ENCODE results near the gene PTPRJ. TPM values are rescaled to one million over a fixed set of nuclear protein-coding genes. Genes with fewer than 3 reads are reported as not detected.
A peak's percentile ranks its signal among the peaks of the same experiment; 100 is the strongest.
"Not testable (repeated sequence)": the region's sequence is repeated elsewhere in the genome, so short reads cannot be mapped to it uniquely, and the experiment has no call there.

Gene PTPRJ
- total RNA-seq = 10 to 100 TPM; 56.5 to 62.9 TPM

- Mint-ChIP-seq H3K4me1 (ENCODE audit: low read depth) (peaks cover 30% of the 10 kb centered on the region), H3K4me3 (peak within 1 kb of the TSS; percentile 98), H3K27ac (no peak within 1 kb of the TSS), H3K36me3 (ENCODE audit: low read depth) (peaks cover 21% of the 10 kb centered on the region), H3K27me3 (ENCODE audit: low read depth) (peaks cover 18% of the 10 kb centered on the region), H3K9me3 (ENCODE audit: insufficient read depth) (no peaks in the 10 kb centered on the region)
- DNase-seq (peak; percentile 53), ATAC-seq (peak; percentile 71)
- ChIA-PET POLR2A (interaction anchor here (0.9 to 1.9 kb wide), 2 partner anchors 25 to 76 kb away, joined by 3 to 5 read pairs; no protein-coding TSS in a partner anchor), CTCF (interaction anchor here (0.6 to 2.5 kb wide), 7 partner anchors 10 to 132 kb away, joined by 3 to 8 read pairs (median 4); no protein-coding TSS in a partner anchor)
These were observed at the start of gene PTPRJ for GRCh38 chr11:47980088-47980906. PTPRJ (plus strand) TSS chr11:47980559; CDS start chr11:47980913, 354 bp downstream.

DNA sequence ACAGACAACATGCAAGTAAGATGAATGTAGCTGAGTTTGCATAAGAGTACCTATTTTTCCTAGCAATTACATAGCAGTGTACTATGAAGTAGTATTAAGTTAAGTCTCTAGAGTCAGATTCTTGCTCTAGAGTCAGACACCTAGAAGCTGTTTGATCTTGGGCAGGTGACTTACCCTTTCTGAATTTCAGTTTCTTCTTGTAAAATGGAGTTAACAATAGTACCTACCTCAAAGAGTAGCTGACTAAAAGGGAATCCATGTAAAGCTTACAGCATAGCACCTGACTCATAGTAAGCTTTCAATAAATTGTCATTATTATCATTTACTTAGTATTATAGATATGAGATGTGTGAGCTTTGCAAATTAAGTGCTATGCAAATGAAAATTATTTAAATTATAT lies 47.8 kb upstream of the PTPRJ start:
- CTCF ChIA-PET = interaction anchor here (0.6 to 9.0 kb wide), 10 partner anchors 8 to 188 kb away, joined by 3 to 261 read pairs (median 4); no protein-coding TSS in a partner anchor
- DNase-seq (no peak), ATAC-seq (no peak)
- Mint-ChIP-seq H3K27ac (no peak overlapping the region), H3K4me1 (ENCODE audit: low read depth) (peaks cover 22% of the 10 kb centered on the region), H3K4me3 (no peak overlapping the region), H3K27me3 (ENCODE audit: low read depth) (no peaks in the 10 kb centered on the region), H3K36me3 (ENCODE audit: low read depth) (no peaks in the 10 kb centered on the region), H3K9me3 (ENCODE audit: insufficient read depth) (no peaks in the 10 kb centered on the region)
- POLR2A ChIA-PET = interaction anchor here (1.0 kb wide), 1 partner anchor 123 kb away, joined by 5 read pairs; no protein-coding TSS in a partner anchor

- not testable (repeated sequence) for H3K4me3 Mint-ChIP-seq; H3K36me3 Mint-ChIP-seq (ENCODE audit: low read depth); H3K27me3 Mint-ChIP-seq (ENCODE audit: low read depth); ATAC-seq; H3K9me3 Mint-ChIP-seq (ENCODE audit: insufficient read depth); DNase-seq; H3K27ac Mint-ChIP-seq
- CTCF ChIA-PET = interaction anchor here (0.9 to 9.0 kb wide), 32 partner anchors 8 to 443 kb away, joined by 3 to 261 read pairs (median 8); partner anchors contain the start of gene AGBL2
- H3K4me1 Mint-ChIP-seq (ENCODE audit: low read depth) = peaks cover 28% of the 10 kb centered on the region
- POLR2A ChIA-PET = interaction anchor here (1.3 to 1.5 kb wide), 2 partner anchors 78 to 174 kb away, joined by 4 to 6 read pairs; no protein-coding TSS in a partner anchor
These were observed 46.6 kb upstream of the PTPRJ start for GRCh38 chr11:47933797-47934196.

- CTCF ChIA-PET = interaction anchor here (1.1 to 9.0 kb wide), 7 partner anchors 14 to 169 kb away, joined by 3 to 261 read pairs (median 3); no protein-coding TSS in a partner anchor
- peaks cover 38% of the 10 kb centered on the region for H3K4me1 Mint-ChIP-seq (ENCODE audit: low read depth)
- POLR2A ChIA-PET = interaction anchor here (0.9 to 1.3 kb wide), 2 partner anchors 117 to 171 kb away, joined by 3 read pairs; no protein-coding TSS in a partner anchor
These were observed 41.4 kb upstream of the PTPRJ start for GRCh38 chr11:47938791-47939560.

GRCh38 chr11:47940904-47941649 lies 39.3 kb upstream of the PTPRJ start:
- POLR2A ChIA-PET = no interaction called here
- H3K27ac Mint-ChIP-seq = peak overlapping the region; percentile 55
- ATAC-seq = no peak

More at GRCh38 chr11:47938791-47939560, 41.4 kb upstream of the PTPRJ start:
- Mint-ChIP-seq H3K36me3 (ENCODE audit: low read depth) (no peaks in the 10 kb centered on the region), H3K27ac (peak overlapping the region; percentile 8), H3K27me3 (ENCODE audit: low read depth) (no peaks in the 10 kb centered on the region), H3K9me3 (ENCODE audit: insufficient read depth) (no peaks in the 10 kb centered on the region), H3K4me3 (no peak overlapping the region)
- DNase-seq = no peak
- no peak for ATAC-seq

DNA sequence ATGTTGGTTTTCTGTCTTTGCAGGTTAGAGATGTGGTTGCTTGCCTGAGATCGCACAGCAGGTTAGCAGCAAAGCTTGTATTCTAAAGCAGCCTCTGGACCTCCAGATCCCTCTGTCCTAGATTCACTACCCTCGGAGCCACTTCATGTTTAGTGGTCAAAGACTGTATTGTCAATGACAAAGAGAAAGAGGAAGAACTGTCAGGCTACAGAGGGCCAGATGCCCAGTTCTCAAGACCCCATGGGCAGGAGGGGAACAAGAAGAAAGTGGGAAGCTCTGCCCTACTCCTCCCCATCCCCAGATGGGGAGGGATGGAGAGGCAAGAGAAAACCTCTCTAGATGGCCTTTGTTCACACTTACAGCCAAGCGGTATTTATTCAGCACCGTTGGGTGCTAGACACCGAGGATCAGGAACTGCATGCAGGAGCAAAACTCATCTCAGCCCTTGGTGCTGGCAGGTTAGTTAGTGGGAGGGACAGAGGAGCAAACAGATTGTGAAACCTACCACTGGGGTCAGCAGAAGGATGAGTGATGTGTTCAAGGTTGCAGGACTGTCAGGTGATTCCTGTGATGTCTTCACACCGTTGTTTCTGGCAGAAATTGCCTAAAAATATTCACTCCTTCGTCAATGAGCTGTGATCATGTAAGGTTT lies 38.3 kb upstream of the PTPRJ start:
- POLR2A ChIA-PET = interaction anchor here (0.6 kb wide), 1 partner anchor 60 kb away, joined by 4 read pairs; no protein-coding TSS in a partner anchor
- no peaks in the 10 kb centered on the region for H3K36me3 Mint-ChIP-seq (ENCODE audit: low read depth)
- no peaks in the 10 kb centered on the region for H3K27me3 Mint-ChIP-seq (ENCODE audit: low read depth)
- H3K9me3 Mint-ChIP-seq (ENCODE audit: insufficient read depth) = no peaks in the 10 kb centered on the region
- CTCF ChIA-PET = interaction anchor here (1.5 to 2.4 kb wide), 3 partner anchors 7 to 167 kb away, joined by 5 to 7 read pairs (median 7); no protein-coding TSS in a partner anchor
- peaks cover 39% of the 10 kb centered on the region for H3K4me1 Mint-ChIP-seq (ENCODE audit: low read depth)
- peak overlapping the region; percentile 36 for H3K27ac Mint-ChIP-seq
- H3K4me3 Mint-ChIP-seq = no peak overlapping the region
- DNase-seq = no peak
- no peak for ATAC-seq

More at GRCh38 chr11:47940904-47941649, 39.3 kb upstream of the PTPRJ start:
- Mint-ChIP-seq H3K27me3 (ENCODE audit: low read depth) (no peaks in the 10 kb centered on the region), H3K4me3 (no peak overlapping the region), H3K9me3 (ENCODE audit: insufficient read depth) (no peaks in the 10 kb centered on the region), H3K4me1 (ENCODE audit: low read depth) (peaks cover 32% of the 10 kb centered on the region), H3K36me3 (ENCODE audit: low read depth) (no peaks in the 10 kb centered on the region)
- no peak for DNase-seq
- CTCF ChIA-PET = interaction anchor here (1.1 to 1.9 kb wide), 2 partner anchors 20 to 168 kb away, joined by 4 to 7 read pairs; no protein-coding TSS in a partner anchor

DNA sequence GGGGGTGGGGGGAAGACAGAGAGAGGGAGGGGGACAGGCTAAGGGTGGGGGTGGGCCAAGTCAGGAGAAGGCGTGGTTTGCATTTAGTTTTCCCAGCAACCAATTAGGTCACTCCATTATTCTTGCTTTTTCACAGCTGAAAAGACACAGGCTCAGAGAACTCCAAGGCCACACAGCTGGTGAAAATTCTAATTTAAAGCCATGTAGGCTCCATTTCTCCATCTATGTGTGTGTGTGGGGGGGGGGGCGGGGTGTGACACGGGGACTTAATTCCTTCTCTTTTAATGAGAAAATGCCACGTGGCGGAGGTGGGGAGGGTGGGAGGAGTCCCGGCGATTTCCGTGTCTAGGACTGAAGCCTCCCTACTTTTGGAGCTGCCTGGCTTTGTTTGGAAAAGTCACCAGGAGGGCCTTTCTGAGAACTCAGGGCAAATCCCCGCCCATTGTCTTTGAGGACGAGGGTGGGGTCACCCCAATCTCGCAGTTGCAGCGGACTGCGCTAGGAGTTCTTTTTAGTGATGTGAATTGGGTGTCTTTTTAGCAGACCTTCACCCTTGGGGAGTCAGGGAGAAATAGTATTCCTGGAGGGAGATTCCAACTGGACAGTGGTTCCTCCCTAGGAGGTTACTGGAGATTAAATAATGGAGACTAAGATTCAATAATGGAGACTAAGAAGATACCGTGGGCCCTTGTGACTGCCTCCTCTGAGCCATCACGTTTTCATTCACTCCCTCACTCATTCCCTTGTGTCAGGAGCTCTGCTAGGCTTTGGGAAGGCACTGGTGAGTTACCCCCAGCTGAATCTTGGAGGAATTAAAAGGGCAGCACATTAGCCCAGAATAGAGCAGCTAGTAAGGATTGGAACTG lies 36.4 kb upstream of the PTPRJ start:
- DNase-seq (no peak), ATAC-seq (no peak)
- no peaks in the 10 kb centered on the region for H3K36me3 Mint-ChIP-seq (ENCODE audit: low read depth)
- CTCF ChIA-PET = interaction anchor here (0.6 to 3.1 kb wide), 5 partner anchors 9 to 166 kb away, joined by 3 to 8 read pairs (median 5); no protein-coding TSS in a partner anchor
- no peak overlapping the region for H3K27ac Mint-ChIP-seq
- no peaks in the 10 kb centered on the region for H3K27me3 Mint-ChIP-seq (ENCODE audit: low read depth)
- H3K4me1 Mint-ChIP-seq (ENCODE audit: low read depth) = peaks cover 40% of the 10 kb centered on the region
- no peak overlapping the region for H3K4me3 Mint-ChIP-seq
- no peaks in the 10 kb centered on the region for H3K9me3 Mint-ChIP-seq (ENCODE audit: insufficient read depth)
- POLR2A ChIA-PET = interaction anchor here (0.9 kb wide), 1 partner anchor 57 kb away, joined by 3 read pairs; no protein-coding TSS in a partner anchor

DNA sequence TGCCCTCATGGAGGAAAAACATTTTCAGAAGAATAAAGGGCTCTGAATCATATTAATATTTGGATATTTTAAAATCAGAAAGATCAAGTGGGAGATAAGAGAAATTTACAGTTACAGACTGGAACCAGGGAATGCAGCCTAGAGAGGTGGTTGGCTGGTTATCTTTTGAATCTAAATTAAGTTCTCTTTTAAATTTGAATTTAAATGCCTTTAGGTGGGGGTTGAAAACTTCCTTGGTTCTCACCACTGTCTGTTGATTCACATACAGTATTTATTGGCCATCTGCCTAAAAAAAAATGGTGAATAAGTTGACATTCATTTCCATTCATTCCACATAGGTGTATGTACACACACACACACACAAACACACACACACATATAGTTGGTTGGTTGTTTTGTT lies 35.7 kb upstream of the PTPRJ start:
- ChIA-PET CTCF (interaction anchor here (0.6 to 3.1 kb wide), 4 partner anchors 8 to 165 kb away, joined by 3 to 8 read pairs (median 6); no protein-coding TSS in a partner anchor), POLR2A (interaction anchor here (0.9 kb wide), 1 partner anchor 57 kb away, joined by 3 read pairs; no protein-coding TSS in a partner anchor)
- H3K27ac Mint-ChIP-seq = no peak overlapping the region
- ATAC-seq (no peak), DNase-seq (no peak)
- no peaks in the 10 kb centered on the region for H3K9me3 Mint-ChIP-seq (ENCODE audit: insufficient read depth)
- H3K4me1 Mint-ChIP-seq (ENCODE audit: low read depth) = peaks cover 41% of the 10 kb centered on the region
- H3K36me3 Mint-ChIP-seq (ENCODE audit: low read depth) = no peaks in the 10 kb centered on the region
- no peak overlapping the region for H3K4me3 Mint-ChIP-seq
- H3K27me3 Mint-ChIP-seq (ENCODE audit: low read depth) = no peaks in the 10 kb centered on the region

DNA sequence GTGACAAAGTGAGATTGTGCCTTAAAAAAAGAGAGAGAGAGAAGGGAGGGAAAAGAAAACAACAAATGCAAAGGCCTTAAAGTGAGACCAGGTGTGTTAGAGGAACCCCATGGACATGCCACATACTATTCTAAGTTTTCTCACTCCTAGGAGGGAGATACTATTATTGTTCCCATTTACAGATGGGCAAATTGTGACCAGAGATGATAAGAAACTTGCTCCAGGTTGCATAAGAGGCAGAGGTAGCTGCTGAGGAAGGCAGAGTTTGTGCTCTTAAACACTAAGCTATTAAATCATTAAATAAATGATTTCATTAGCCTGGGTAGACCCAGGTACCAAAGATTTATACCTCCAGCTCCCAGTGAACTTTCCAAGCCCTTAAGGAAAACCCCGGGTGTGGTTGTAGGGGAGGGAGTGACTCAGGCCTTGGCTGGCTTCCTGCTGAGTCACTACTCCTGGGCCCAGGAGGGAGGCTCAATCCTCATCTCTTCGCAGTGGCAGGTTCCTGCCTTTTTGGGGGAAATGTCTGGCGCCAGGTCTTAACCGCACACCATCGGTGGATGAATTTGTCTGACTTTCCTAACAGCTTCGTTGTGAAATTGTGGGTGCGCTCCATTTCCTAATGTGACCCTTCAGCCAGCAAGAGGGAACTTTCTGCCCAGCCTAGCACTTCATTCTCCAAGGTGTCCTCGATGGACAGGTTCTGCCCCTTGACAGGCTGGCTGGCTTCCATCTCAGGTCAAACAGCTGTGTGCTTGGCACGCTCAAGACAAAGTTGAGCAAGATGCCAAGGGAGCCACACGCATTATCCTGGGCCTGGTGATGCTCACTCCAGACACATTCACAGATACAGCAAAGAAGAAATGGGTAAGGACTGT lies 33.4 kb upstream of the PTPRJ start:
- ChIA-PET CTCF (interaction anchor here (1.0 to 3.2 kb wide), 7 partner anchors 11 to 168 kb away, joined by 3 to 17 read pairs (median 3); no protein-coding TSS in a partner anchor), POLR2A (interaction anchor here (0.5 kb wide), 1 partner anchor 55 kb away, joined by 3 read pairs; no protein-coding TSS in a partner anchor)
- no peaks in the 10 kb centered on the region for H3K9me3 Mint-ChIP-seq (ENCODE audit: insufficient read depth)
- no peak overlapping the region for H3K4me3 Mint-ChIP-seq
- H3K27ac Mint-ChIP-seq = peak overlapping the region; percentile 25
- peaks cover 57% of the 10 kb centered on the region for H3K4me1 Mint-ChIP-seq (ENCODE audit: low read depth)
- H3K36me3 Mint-ChIP-seq (ENCODE audit: low read depth) = no peaks in the 10 kb centered on the region
- ATAC-seq = no peak
- H3K27me3 Mint-ChIP-seq (ENCODE audit: low read depth) = no peaks in the 10 kb centered on the region
- peak; percentile 30 for DNase-seq

Measured in activated CD8-positive, alpha-beta T cell treated with anti-CD3 and anti-CD28 coated beads, Interleukin-2, amount 10 ng/mL, durations not matched to agents 7 days and 5 days (primary cell).